ENCODE results near the gene PPP1R1B.

DNA sequence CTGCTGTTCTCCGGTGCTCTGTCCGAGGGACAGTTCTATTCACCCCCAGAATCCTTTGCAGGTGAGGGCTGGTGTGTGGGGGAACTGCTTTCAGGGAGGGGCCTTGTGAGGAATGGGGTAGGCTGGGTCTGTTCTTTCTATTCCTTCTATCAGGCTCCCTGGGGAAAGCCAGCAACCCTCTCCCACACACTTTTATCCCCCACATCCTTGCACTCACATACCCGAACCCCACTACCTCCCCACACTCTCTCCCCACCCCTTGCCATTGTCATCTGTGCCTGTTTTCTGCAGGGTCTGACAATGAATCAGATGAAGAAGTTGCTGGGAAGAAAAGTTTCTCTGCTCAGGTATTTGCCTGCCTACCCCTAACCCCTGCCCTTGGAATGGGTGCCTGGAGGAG, 32.0 kb downstream of the PPP1R1B start:
- TF ChIP-seq, protein P1, sequence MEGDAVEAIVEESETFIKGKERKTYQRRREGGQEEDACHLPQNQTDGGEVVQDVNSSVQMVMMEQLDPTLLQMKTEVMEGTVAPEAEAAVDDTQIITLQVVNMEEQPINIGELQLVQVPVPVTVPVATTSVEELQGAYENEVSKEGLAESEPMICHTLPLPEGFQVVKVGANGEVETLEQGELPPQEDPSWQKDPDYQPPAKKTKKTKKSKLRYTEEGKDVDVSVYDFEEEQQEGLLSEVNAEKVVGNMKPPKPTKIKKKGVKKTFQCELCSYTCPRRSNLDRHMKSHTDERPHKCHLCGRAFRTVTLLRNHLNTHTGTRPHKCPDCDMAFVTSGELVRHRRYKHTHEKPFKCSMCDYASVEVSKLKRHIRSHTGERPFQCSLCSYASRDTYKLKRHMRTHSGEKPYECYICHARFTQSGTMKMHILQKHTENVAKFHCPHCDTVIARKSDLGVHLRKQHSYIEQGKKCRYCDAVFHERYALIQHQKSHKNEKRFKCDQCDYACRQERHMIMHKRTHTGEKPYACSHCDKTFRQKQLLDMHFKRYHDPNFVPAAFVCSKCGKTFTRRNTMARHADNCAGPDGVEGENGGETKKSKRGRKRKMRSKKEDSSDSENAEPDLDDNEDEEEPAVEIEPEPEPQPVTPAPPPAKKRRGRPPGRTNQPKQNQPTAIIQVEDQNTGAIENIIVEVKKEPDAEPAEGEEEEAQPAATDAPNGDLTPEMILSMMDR (IDR thresholded peaks at IDR 0.05) = no peak
- TF ChIP-seq POLR2AphosphoS5 (IDR thresholded peaks at IDR 0.05) = no peak

Data from sigmoid colon (tissue), 4 donors.